Astrocyte of the hippocampus (primary cell): ENCODE measurements around the gene PKIG.

Experiments
- DNase-seq: peaks from one replicate; pipeline ENCODE4 v3.0.0; 2011; ENCODE audit warnings: low read depth, low spot score

PKIG gene

DNA sequence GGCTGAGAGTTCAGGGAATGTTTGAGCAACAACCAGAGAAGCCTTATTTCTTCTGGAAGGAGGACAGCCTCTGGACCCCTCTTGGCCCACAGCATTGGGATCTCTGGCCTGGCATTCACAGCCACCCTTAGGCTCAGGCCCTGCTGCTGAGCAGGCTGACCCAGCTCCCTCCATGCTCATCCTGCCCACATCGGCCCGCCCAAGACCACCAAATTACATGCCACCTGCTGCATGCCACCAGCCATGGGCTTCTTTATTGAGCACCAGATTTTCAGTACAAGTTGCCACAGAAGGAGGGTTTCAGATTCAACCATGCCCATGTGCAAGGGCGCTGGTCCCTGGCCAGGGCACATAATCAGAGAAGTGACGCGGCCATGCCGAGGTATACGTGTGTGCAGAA, 36.9 kb downstream of the PKIG start:
- DNase-seq: no peak

DNA sequence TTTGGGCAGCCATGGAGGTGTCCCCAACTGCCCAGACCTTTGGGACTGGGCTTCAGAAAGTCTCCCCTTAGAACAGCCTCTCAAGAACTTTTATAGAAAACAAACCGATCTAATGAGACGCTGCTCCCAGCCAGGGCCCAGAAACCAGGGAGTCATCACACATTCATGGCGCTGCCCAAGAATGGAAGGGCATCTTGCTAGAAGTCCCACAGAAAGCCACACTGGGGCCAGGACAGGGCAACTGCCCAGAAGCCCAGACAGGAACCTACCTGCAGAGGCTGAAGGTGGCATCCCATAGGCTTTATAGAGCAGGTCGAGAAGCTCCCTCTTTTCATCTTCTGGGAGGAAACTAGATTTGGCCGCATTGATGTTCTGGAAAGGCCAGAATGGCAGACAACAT, 37.7 kb downstream of the PKIG start:
- no peak for DNase-seq

DNA sequence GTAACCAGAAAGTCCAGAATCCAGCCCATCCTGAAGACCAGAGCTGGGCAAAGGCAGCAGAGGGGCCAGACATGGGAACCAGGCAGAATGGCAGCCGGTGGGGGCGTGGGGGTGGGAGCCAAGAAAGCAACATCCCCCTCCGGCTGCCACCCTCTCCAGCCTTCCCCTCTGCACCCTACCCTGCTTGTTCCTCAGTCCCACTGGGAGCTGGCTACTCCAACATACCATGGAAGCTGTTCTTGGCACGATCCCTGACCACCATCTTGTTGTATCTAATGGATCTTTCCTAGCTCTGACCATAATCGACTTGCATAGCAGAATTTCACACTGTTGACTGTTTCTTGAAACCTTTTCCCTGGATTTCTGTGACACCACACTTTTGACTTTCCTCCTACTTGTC, 38.9 kb downstream of the PKIG start:
- DNase-seq: no peak

DNA sequence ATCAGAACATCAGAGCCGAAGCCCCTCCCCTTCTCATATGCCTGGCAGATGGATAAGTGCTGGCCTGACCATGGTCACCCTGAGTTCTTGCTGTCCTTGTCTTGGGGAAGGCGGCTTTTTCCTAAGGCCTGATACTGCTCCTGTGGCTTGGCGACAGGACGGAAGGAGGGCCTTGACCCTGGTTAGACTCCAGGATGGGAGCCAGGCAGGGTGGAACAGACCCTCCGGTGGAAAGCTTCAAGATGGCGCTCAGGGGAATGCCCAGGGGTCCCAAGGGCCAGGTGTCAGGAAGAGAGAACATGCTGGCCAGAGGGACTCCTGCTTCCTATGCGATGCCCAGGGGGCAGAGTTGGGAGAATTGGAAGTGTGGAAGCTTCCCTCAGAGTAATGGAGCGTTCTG, 39.6 kb downstream of the PKIG start:
- DNase-seq: no peak

DNA sequence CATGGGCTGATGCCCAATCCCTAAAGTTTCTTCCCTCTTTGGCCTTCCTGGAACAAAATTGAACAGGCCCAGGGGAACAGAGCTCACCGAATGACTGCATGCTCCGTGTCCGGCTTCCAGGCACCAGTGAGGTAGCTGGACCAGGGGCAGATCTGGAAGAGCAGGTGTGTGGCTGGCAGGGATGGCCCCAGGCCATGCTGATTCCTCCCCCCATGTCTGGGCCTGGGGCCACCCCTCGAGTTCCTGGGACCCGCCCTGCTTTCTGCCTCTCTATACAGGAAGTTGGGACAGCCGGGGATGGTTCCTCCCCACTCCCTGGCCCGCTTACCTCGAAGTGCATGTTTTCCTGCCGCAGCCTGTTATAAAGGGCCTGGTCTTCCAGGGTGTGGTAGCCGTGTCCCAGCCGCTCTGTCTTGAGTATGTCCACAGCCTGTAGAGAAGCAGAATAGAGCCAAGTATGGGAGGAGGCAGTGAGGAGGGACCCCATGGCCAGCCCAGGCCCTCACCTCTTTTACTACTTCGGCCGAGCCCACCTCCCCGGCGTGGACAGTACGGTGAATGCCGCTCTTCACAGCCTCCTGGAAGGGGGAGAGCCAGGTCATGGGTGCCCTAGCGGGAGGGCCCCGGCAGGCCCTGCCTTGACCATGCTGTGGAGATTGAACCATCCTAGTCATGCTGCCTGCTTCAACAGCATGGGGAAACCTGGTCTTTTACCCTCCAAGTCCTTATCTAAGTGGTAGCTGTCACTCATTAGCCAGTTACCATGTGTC, 40.3 kb downstream of the PKIG start:
- DNase-seq: no peak

DNA sequence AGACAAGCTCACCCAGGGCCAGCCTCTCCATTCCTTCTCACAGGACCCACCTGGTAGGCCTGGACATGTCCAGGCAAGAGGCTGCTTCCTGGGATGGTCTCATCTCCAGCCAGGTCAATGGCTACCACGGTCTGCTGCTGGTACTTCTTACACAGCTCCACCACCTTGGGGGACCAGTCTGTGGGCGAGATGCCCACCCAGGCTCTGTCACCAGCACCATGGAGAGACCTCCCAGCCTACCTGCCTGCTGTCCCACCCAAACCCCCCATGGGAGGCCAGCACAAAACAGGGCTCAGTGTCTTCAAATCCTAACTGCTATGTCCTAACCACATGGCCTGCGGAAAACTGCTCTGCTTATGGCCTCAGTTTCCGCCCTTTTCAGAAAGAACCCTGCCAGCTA, 41.8 kb downstream of the PKIG start:
- DNase-seq: no peak

DNA sequence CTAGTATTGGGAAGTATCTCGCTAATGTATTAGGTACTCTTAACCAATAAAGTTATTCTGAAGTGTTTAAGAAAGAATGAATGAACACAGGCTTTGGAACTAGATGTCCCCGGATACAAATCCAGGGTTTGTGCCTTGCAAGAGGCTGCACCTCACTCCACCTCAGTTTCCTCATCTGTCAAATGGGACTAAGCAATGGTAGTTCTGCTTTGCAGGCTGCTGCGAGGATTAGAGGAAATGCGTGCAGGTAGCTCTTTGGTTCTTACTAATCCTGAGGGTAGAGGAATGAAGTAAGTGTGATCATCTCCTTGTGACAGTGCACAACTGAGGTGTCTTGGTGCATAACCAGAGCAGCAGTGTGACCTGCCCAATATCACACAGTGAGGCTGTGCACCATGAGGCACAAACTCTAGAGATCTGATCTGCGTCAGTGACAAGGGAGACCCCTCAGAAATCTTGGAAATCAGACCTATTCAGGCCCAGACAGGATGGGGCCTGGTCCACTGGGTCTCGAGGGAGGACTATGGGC, 42.4 kb downstream of the PKIG start:
- DNase-seq: no peak

DNA sequence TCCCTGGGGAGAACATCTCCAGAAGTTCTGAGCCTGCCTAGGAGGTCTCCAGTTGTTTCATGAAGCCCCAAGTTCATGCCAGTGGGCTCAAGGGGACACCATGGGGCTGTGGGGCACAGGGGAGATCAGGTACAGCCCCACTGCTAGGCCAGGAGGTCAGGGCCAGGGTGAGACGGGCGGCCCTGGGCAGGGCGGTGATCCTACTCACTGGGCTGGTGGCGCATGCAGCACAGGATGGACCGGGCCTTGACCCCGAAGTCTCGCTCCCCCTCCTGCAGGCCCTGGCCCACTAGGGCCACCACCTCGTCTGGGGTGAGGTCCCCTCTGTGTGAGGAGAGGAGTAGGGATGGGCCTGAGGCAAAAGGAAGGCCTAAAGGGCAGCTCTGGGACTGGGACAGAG, 43.0 kb downstream of the PKIG start:
- DNase-seq: no peak

DNA sequence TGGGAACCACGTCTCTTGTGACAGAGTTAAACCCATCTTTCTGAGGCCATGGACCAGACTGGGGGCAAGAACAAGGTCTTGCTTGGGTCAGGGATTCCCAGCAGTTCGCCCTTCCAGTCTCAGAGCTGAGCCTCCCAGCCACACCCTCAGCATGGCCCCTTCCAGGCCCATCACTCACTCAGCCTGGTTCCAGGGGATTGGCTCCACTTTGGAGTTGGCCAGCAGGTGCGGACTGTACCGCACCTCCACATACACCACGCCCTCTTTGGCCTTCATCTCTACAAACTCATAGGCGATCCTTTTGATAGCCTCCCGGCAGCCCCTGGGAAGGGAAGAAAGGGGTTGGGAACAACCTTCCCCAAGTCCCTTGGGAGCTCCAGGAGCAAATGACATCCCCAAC, 43.9 kb downstream of the PKIG start:
- DNase-seq: no peak

DNA sequence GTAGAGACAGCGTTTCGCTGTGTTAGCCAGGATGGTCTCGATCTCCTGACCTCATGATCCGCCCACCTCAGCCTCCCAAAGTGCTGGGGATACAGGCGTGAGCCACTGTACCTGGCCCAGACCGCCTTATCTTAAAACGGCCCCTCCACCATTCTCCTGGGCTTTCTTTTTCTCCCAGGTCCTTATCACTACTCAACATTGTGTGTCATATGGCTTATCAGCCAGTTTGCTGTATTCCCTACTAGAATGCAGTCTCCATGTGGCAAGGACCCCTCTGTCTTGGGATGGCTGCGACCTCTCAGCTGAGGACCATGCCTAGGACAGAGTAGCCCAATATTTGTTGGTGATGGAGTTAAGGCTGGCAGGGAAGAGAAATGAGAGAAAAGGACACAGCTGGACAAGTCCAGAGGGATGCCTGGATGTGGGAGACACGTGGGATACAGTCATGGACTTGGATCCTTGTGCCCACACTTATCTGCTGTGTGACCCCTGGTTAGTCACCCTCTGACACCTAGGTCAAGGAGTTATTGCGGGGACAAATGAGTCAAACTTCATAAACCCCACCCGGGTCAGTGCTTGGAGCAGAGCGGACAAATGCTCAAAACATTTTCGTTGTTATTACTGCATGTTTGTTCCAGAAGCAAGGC, 45.1 kb downstream of the PKIG start:
- DNase-seq: no peak

DNA sequence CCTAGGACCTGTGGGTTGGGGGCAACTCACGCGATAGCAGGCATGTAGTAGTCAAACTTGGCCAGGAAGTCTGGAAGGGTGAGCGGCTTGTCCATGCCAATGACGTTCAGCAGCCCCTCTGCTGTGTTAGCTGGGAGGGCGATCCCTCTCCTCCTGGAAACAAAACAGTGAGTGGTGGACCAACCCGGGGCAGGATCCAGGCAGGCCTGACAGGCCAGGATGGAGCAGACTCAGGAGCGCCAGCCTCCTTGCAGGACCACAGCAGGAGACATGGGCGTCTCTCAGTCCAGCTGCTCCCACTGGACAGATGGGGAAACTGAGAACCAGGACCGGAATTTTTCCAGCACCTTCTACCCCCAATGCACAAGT, 46.6 kb downstream of the PKIG start:
- no peak for DNase-seq

DNA sequence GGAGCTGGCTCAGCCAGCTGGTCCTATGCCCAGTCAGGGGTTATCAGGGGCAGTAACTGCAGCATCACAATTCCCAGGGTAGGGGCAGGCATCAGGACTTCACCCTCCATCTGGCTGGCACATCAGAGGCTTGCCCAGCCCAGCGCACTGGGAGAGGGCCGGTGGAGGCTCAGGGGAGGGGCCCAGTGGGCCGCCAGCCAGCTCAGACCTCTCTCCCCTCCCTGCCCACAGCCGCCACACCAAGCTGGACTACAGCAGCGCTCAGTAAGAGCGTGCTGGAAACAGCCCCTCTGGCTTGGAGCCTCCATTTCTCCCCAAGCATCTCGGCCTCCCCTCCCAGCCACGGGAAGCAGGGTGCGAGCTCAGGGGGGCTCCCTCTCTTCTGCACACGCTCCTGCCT, 47.2 kb downstream of the PKIG start:
- DNase-seq: peak; percentile 19

DNA sequence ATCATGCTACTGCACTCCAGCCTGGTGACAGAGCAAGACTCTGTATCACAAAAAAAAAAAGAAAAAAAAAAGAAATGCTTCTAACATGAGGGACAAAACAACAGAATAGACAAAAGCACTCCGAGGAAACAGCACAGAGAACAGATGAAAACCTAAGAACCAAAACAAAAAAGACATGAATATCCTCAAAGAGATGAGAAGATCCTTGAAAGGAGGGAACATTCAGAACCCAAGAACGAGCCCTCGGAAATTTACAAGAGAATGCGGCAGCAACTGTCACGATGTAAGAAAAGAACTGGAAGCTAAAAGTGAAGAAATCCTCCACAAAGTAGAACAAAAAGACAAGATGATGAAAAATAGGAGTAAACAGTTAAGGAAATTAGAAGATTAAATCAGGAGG, 47.9 kb downstream of the PKIG start:
- no peak for DNase-seq

DNA sequence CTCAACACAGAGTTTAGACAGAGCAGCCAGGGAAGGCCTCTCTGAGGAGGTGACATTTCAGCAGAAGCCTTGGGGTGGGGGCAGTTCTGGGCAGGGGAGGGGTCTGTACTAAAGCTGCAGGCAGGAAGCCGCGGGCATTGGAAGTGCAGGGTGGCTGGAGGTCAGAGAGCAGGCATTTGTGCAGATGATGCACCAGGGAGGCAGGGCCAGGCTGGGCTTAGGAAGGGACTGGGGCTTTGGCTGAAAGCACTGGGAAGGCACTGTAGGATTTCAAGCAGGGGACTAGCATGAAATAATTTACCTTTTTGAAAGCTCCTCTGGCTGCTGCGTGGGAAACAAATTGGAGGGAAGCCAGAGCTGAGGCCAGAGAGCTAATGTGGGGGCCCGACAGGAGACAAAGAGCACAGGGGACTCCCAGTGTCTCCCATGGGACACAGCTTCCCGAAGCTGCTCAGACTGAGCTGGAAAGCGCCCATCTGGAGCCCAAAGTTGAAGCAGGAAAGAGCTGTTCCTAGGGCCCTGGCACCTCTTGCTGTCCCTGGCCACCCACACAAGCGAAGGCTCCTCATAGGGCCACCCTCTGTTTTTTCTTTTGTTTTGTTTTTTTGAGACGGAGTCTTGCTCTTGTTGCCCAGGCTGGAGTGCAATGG, 49.8 kb downstream of the PKIG start:
- DNase-seq: no peak

DNA sequence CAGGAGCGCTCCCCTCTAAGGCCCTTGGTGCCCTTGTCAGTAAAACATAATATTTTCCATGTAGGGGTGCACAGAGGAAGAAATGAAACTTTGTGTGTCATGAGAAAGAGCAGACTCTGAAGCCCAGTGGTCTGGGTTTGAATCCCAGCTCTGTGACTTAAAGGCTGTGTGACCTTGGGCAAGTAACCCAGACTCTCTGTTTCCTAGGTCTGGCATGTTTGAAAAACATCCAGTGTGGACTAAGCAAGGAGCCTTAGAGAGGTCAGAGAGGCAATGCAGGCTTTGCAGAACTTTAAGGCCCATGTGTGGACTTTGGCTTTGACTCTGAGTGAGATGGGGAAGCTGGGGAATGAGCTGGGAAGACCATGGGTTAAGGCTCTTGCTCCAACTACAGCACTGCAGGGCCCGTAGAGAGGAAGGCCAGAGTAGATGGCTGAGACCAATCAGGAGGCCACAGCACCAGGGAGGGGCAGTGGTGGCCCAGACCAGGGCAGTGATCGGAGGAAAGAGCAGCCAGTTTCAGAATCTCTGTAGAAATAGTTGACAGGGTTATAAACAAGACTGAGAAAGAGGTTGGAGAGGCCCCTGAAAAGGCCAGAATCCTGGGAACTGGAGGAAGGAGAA, 50.9 kb downstream of the PKIG start:
- no peak for DNase-seq

DNA sequence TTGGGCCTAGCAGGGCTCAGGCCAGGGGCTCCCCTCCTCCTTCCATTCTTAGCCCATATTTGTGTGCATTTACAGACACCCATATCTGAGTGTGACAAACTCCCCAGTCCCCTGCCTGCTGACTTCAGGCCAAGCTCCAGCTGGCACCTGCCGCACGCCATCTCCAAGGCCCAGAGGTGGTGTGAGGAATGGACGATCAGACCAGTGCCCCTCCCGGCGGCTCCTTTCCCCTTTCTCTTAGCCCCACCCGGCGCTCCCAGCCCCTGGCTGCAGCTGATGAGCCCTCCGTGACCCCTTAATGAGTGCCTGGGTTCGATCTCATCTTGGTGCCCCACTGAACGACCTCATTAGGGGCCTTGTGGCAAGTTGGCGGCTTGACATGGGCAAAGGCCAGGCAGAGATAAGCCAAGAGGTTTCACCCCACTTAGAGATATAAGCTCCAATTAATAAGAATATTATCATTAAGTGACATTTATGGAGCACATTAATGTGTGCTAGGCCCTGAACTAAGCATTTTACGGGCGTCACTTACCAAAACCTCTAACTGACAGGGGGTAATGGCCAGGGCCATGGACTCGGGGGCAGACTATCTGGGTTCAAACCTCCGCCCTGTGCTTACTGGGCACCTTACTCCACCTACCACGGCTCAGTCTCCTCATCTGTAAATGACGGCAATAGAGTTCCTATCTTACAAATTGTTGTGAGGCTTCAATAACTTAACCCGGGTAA, 51.7 kb downstream of the PKIG start:
- no peak for DNase-seq

DNA sequence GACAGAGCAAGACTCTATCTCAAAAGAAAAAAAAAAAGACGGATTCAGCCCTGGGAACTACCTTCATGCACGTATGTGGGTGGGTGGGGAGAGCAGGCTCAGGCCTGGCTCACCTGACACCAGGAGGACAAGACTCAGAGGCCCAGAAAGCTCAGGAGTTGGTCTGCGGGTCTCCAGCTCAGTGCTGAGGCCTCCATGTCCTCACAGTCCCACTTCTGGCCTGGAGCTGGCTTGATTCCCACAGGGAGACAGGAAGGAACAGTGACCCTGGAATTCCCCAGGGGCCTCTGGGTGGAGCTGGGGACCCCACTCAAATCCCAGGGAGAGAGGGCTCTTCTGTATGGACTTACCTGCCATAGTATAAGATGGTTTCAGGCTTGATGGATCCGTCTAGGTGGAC, 53.5 kb downstream of the PKIG start:
- DNase-seq: no peak

DNA sequence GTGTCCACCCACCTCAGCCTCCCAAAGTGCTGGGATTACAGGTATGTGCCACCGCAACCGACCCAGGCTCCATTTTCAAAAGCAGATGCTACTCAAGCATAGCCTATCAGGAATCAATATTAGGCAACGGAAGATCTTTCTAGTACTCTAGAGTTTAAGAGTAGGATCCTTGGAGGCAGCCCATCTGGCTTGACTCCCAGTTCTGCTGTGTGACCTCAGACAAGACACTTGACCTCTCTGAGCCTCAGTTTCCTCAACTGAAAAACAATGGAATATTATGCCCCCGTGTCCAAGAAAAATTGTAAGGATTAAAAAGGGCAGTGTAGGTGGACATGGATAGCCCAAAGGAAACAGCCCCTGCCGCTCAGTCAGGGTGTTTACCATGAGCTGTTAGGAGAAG, 54.7 kb downstream of the PKIG start:
- DNase-seq: no peak

DNA sequence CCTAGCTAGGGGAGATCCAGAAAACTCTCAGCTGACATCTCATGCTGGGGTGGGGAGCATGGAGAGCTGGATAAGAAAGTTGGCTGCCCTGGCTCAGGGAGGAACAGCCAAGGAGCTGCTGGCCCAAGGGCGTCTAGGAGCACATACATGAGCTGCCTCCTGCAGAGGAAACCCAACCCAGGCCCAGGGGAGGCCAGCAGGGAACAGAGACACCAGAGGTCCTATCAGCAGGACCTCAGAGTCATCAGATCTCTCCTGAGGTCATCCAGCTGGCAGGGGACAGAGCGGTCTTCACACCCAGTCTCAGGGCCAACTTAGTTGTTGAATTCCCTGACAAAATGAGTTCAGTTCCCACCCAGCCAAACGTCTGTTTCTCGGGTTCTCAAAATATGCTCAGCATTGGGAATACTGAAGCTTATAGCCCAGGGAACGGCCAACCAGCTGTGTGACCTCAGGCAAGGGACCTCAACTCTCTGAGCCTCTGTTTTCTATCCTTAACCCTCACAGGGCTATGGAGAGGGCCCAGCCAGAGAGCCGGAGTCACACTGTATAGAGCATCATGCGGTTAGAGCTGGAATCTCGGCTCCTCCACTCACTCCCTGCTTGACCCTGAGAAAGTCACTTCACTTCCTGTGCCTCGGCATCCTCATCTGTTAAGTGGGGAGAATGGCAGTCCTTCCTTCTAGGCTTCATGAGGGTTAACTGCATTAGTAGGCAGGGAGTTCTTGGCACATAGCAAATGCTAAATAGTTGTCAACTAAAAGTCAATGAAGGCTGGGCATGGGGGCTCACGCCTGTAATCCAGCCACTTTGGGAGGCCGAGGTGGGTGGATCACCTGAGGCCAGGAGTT, 55.4 kb downstream of the PKIG start:
- DNase-seq: no peak

DNA sequence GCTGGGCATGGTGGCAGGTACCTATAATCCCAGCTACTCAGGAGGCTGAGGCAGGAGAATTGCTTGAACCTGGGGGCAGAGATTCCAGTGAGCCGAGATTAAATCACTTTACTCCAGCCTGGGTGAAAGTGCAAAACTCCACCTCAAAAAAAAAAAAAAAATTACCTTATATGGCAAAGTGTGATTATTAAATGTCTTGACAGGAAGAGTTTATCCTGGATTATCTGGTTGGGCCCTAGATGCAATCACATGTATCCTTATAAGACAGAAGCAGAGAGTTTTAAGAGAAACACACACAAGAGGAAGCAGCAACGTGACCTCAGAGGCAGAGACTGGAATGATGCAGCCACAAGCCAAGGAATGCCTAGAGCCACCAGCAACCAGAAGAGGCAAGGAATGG, 58.1 kb downstream of the PKIG start:
- no peak for DNase-seq

DNA sequence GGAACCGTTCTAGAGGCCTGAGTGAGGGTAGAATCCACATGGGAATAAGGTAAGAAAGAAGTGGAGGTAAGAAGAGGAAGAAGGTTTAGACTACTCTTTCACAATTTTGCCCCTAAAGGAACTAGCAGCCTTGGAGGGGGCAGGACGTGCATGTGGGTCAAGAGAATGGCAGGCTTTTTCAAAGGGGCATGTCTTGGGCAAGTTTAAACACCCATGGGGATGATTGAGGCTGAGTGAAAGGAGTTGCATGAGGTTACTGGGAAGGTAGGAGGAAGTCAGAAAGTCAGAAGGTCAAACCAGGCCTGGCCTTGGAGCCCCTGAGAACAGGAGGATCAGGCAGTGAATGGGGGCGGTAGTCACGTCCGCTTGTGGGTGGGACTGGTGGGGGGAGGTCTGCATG, 58.9 kb downstream of the PKIG start:
- DNase-seq: no peak
